ENCODE data around the gene LRRC8D.
"Not testable (repeated sequence)": the region's sequence is repeated elsewhere in the genome, so short reads cannot be mapped to it uniquely, and the experiment has no call there.

The LRRC8D gene

GRCh38 chr1:89962024-89962741 lies 141.4 kb downstream of the LRRC8D start:
- no peak for DNase-seq (ENCODE audit: low spot score)

DNA sequence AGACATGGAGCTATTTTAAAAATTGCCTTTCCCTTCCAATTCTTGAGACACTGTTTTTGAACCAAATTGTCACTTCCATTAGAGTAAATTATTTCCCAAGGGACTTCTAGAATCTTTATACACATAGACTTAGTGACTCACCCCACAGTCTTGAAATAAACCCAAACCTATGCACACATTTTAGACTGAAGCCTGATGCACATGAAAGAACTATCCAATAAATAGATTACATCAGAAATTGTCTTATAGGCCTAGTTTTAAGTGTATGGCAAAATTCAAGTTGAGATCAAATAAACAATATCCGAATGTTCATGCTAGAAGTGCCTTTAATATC lies 141.9 kb downstream of the LRRC8D start:
- DNase-seq (ENCODE audit: low spot score): no peak

DNA sequence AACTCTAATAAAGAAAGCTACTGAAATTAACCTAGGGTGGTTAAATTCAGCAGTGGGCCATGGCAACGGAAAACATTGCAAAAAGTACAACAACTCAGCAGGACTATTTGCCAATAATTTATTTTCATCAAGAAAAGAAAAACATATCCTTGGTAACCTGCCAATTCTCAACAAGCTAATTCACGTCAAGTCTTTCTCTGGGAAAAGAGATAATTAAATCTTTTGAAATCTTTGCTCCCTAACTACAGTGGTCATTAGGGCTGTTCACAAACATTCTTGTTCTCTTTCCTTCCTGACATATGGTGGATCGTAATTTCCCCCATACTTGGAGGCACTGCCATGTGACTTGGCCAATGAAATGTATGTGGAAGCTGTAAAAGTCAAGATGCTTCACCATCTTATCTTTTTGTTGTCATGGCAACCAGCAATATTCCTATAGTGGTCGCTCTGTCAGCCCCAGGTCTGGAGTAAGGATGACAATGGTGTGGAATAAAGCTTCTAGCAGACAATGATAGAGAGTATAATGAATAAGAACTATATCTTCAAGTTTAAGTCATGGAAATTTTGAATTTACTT lies 144.4 kb downstream of the LRRC8D start:
- DNase-seq (ENCODE audit: low spot score): no peak

- DNase-seq (ENCODE audit: low spot score): peak; percentile 38
Observed at GRCh38 chr1:89966656-89967055, 145.8 kb downstream of the LRRC8D start.

DNA sequence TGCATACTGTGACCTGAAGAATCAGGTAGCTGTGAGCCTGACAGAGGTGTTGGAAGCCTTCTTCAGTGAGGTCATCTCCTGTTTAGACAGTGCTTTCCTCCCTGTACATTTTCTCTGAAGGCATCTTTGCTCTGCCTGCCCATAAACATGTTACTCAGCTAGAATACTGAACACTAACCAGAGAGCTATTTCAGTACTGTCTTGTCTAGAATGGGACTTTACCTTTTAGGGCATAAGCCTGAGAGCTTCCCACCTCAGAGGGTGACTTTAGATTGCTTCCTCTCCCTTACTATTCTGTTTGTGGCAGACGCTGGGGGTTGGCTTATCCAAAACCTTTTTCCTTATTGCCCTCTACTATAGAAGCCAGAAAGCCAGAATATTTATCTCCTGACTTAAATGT lies 150.8 kb downstream of the LRRC8D start:
- no peak for DNase-seq (ENCODE audit: low spot score)

DNA sequence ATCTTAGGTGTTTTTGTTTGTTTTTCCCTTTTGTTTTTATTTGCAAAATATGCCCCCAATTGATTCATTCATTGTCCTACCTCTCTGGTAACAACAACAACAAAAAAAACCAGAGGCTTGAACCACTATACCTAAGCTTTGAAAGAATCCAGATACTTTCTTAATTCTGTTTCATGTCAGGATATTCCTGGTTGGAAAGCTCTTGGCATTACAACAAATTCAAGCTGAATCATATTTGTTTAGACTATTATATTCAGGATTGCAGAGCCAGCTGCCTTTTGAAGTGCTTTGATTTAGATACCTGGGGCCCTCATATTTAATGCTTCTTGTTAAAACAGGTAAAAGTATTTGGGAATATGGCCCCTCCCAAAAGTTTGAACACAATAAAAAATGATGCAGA lies 151.2 kb downstream of the LRRC8D start:
- DNase-seq (ENCODE audit: low spot score): no peak

- DNase-seq (ENCODE audit: low spot score): no peak
Observed at GRCh38 chr1:89973471-89974127, 152.8 kb downstream of the LRRC8D start.

GRCh38 chr1:89974256-89974655 lies 153.4 kb downstream of the LRRC8D start:
- DNase-seq (ENCODE audit: low spot score): no peak

DNA sequence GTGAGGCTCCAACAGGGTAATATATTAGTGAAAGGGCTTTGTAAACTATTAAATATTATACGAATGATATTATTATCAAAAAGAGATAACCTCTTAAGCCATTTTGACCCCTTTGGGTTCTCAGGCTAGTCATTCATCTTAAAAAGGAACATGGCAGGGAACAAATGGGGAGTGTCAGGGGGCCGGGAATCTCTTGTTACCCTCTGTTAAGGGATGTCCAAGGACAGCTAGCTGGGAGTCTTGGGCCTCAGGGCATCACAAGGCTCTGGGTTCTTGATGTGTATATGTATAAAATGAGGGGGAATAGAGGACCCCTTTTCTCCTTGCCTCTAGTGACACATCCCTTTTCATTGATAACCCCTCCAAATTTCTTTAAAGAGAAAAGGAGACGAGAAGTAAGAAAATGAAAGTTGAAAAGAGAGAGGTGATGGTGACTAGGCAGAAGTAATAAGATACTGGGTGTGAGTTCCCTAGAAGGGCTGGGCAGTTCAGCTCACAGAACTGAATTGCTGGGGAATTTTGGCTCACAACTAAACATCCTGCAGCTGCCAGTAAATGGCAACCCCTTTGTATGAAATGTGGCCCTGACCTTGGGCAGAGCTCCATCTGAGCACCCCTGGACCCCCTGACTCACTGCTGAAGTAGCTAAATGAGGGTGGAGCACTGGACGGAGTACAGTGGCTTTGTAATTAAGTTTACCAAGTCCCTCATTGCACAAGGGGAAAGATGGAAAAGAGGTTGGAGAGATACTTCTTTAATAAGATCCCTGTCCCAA lies 154.1 kb downstream of the LRRC8D start:
- no peak for DNase-seq (ENCODE audit: low spot score)

GRCh38 chr1:89975540-89976125 lies 154.8 kb downstream of the LRRC8D start:
- DNase-seq (ENCODE audit: low spot score): no peak

GRCh38 chr1:89978755-89979154 lies 157.9 kb downstream of the LRRC8D start:
- no peak for DNase-seq (ENCODE audit: low spot score)

- DNase-seq (ENCODE audit: low spot score): no peak
Observed at GRCh38 chr1:89980605-89981004, 159.8 kb downstream of the LRRC8D start.

DNA sequence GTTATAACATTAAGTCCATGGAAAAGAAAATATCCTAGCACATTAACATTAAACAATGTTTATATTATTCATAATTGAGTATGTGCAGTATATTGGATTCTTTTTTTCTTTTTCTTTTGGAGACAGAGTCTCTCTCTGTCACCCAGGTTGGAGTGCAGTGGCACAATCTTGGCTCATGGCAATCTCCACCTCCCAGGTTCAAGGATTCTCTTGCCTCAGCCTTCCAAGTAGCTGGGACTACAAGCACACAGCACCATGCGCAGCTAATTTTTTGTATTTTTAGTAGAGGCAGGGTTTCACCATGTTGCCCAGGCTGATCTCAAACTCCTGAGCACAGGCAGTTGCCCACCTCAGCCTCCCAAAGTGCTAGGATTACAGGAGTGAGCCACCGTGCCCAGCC lies 162.0 kb downstream of the LRRC8D start:
- not testable (repeated sequence) for DNase-seq (ENCODE audit: low spot score)

DNA sequence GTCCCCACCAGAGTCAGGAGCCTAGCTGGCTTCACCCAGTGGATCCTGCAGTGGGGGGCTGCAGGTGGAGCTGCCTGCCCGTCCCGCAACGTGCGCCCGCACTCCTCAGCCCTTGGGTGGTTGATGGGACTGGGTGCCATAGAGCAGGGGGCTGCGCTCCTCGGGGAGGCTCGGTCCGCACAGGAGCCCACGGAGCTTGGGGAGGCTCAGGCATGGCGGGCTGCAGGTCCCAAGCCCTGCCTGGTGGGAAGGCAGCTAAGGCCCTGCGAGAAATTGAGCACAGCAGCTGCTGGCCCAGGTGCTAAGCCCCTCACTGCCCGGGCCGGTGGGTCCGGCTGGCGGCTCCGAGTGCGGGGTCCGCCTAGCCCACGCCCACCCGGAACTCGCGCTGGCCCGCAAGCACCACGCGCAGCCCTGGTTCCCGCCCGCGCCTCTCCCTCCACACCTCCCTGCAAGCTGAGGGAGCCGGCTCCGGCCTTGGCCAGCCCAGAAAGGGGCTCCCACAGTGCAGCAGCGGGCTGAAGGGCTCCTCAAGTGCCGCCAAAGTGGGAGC lies 163.8 kb downstream of the LRRC8D start:
- not testable (repeated sequence) for DNase-seq (ENCODE audit: low spot score)

- DNase-seq (ENCODE audit: low spot score): no peak
Observed at GRCh38 chr1:89986020-89986419, 165.2 kb downstream of the LRRC8D start.
